H9 (cell line): Measurements from ENCODE around the gene BDP1. TPM values are rescaled to one million over a fixed set of nuclear protein-coding genes. Genes with fewer than 3 reads are reported as not detected.
"Not testable (repeated sequence)": the region's sequence is repeated elsewhere in the genome, so short reads cannot be mapped to it uniquely, and the experiment has no call there.

ENCODE experiments used
- DNase-seq: peaks from one replicate; pipeline ENCODE4 v3.0.0-alpha.2; 2017
- H2AFZ ChIP-seq: one replicate; pipeline ENCODE4 v1.6.1; 2013; ENCODE audit warnings: mild to moderate bottlenecking, low read length, control low read depth, moderate library complexity
- H2AK5ac ChIP-seq: 2 replicates; pipeline ENCODE4 v1.6.1; 2013; ENCODE audit warnings: low read length, control low read depth, mixed read lengths; ENCODE audit not compliant: insufficient read length
- H2BK120ac ChIP-seq: one replicate; pipeline ENCODE4 v1.6.1; 2013; ENCODE audit warnings: low read depth, mild to moderate bottlenecking, low read length, control low read depth, inconsistent platforms; ENCODE audit not compliant: poor library complexity, severe bottlenecking
- H2BK12ac ChIP-seq: 2 replicates; pipeline ENCODE4 v1.6.1; 2013; ENCODE audit warnings: low read length, control low read depth, mixed read lengths, low read depth; ENCODE audit not compliant: insufficient read length
- H2BK15ac ChIP-seq: 2 replicates; pipeline ENCODE4 v1.6.1; 2013; ENCODE audit warnings: low read depth, low read length, control low read depth
- H2BK20ac ChIP-seq: one replicate; pipeline ENCODE4 v1.6.1; 2013; ENCODE audit warnings: low read depth, mild to moderate bottlenecking, low read length, control low read depth, inconsistent platforms; ENCODE audit not compliant: poor library complexity, severe bottlenecking
- H2BK5ac ChIP-seq: 2 replicates; pipeline ENCODE4 v1.6.1; 2013; ENCODE audit warnings: low read length, control low read depth, mixed read lengths; ENCODE audit not compliant: insufficient read length
- H3K14ac ChIP-seq: 2 replicates; pipeline ENCODE4 v1.6.1; 2013; ENCODE audit warnings: low read length, control low read depth; ENCODE audit not compliant: insufficient read depth
- H3K18ac ChIP-seq: 2 replicates; pipeline ENCODE4 v1.6.1; 2013; ENCODE audit warnings: low read depth, mild to moderate bottlenecking, mixed read lengths, low read length, control low read depth; ENCODE audit not compliant: insufficient read length
- H3K23ac ChIP-seq: 2 replicates; pipeline ENCODE4 v1.6.1; 2013; ENCODE audit warnings: low read length, control low read depth, mixed read lengths, low read depth; ENCODE audit not compliant: insufficient read length
- H3K23me2 ChIP-seq: 2 replicates; pipeline ENCODE4 v1.6.1; 2013; ENCODE audit warnings: low read depth, mild to moderate bottlenecking, mixed read lengths, low read length, control low read depth; ENCODE audit not compliant: insufficient read length, poor library complexity, severe bottlenecking
- H3K27ac ChIP-seq: 2 replicates; pipeline ENCODE4 v1.5.1; 2013; ENCODE audit warnings: low read length, control low read depth, mixed read lengths, low read depth; ENCODE audit not compliant: insufficient read length
- H3K27me3 ChIP-seq: 2 replicates; pipeline ENCODE4 v1.6.1; 2013; ENCODE audit warnings: low read length, control low read depth, inconsistent platforms; ENCODE audit not compliant: insufficient read depth
- H3K4ac ChIP-seq: 2 replicates; pipeline ENCODE4 v1.6.1; 2013; ENCODE audit warnings: low read depth, mild to moderate bottlenecking, control low read depth, inconsistent platforms, low read length, moderate library complexity
- H3K4me1 ChIP-seq: 2 replicates; pipeline ENCODE4 v1.6.1; 2013; ENCODE audit warnings: low read length, control low read depth, inconsistent platforms; ENCODE audit not compliant: insufficient read depth
- H3K4me2 ChIP-seq: 2 replicates; pipeline ENCODE4 v1.6.1; 2013; ENCODE audit warnings: low read length, control low read depth, mixed read lengths; ENCODE audit not compliant: insufficient read length, insufficient read depth
- H3K56ac ChIP-seq: 2 replicates; pipeline ENCODE4 v1.6.1; 2013; ENCODE audit warnings: low read depth, mild to moderate bottlenecking, mixed read lengths, low read length, control low read depth; ENCODE audit not compliant: insufficient read length
- H3K79me1 ChIP-seq: 2 replicates; pipeline ENCODE4 v1.6.1; 2013; ENCODE audit warnings: low read depth, mild to moderate bottlenecking, moderate library complexity, low read length, control low read depth, inconsistent platforms; ENCODE audit not compliant: insufficient read depth, poor library complexity, severe bottlenecking
- H3K79me2 ChIP-seq: 2 replicates; pipeline ENCODE4 v1.6.1; 2013; ENCODE audit warnings: low read length, control low read depth, inconsistent platforms; ENCODE audit not compliant: insufficient read depth
- H3K9ac ChIP-seq: 2 replicates; pipeline ENCODE4 v1.6.1; 2013; ENCODE audit warnings: low read length, control low read depth, mixed read lengths; ENCODE audit not compliant: insufficient read length; ENCODE audit errors: extremely low read depth
- H3K9me3 ChIP-seq: one replicate; pipeline ENCODE4 v1.6.1; 2013; ENCODE audit warnings: low read depth, low read length, inconsistent platforms; ENCODE audit not compliant: control insufficient read depth
- H3T11ph ChIP-seq: one replicate; pipeline ENCODE4 v1.6.1; 2013; ENCODE audit warnings: mild to moderate bottlenecking, low read length, control low read depth, inconsistent platforms
- H4K20me1 ChIP-seq: one replicate; pipeline ENCODE4 v1.6.1; 2013; ENCODE audit not compliant: control insufficient read depth, insufficient read length, insufficient read depth
- H4K5ac ChIP-seq: 2 replicates; pipeline ENCODE4 v1.6.1; 2013; ENCODE audit warnings: low read depth, mild to moderate bottlenecking, mixed read lengths, low read length, control low read depth; ENCODE audit not compliant: insufficient read length
- H4K8ac ChIP-seq: replicated peaks from 2 replicates; pipeline ENCODE4 v1.6.1; 2013; ENCODE audit warnings: low read length, control low read depth, mixed read lengths, low read depth; ENCODE audit not compliant: insufficient read length
- H4K91ac ChIP-seq: 2 replicates; pipeline ENCODE4 v1.6.1; 2013; ENCODE audit warnings: low read depth, mild to moderate bottlenecking, moderate library complexity, mixed read lengths, low read length, control low read depth; ENCODE audit not compliant: insufficient read length
- H3K27ac Mint-ChIP-seq, 3 experiments: 2 replicates in 2 of 3; 3 replicates in 1 of 3; pipeline ENCODE4 v1.8.0; 2020 to 2021; ENCODE audit warnings: mixed read lengths in 3 of 3, mild to moderate bottlenecking in 1 of 3, moderate library complexity in 1 of 3
- H3K27me3 Mint-ChIP-seq: 2 replicates; pipeline ENCODE4 v1.8.0; 2021; ENCODE audit warnings: low read depth, mild to moderate bottlenecking, moderate library complexity, mixed read lengths
- H3K36me3 Mint-ChIP-seq, 3 experiments: 2 replicates in 2 of 3; 3 replicates in 1 of 3; pipeline ENCODE4 v1.8.0; 2020 to 2021; ENCODE audit warnings: low read depth in 3 of 3, mixed read lengths in 3 of 3; ENCODE audit not compliant: insufficient read depth in 1 of 3
- H3K4me1 Mint-ChIP-seq, 2 experiments: 2 replicates each; pipeline ENCODE4 v1.8.0; 2020; ENCODE audit warnings: mixed read lengths in 2 of 2
- H3K4me3 Mint-ChIP-seq, 2 experiments: 2 replicates in 1 of 2; 3 replicates in 1 of 2; pipeline ENCODE4 v1.8.0; 2020 to 2021; ENCODE audit warnings: mild to moderate bottlenecking in 2 of 2, mixed read lengths in 2 of 2, moderate library complexity in 1 of 2
- H3K9me3 Mint-ChIP-seq, 2 experiments: 2 replicates in 1 of 2; 3 replicates in 1 of 2; pipeline ENCODE4 v1.8.0; 2020; ENCODE audit warnings: mild to moderate bottlenecking in 2 of 2, mixed read lengths in 2 of 2, moderate library complexity in 1 of 2
- WGBS: extraction: QIAGEN DNeasy Blood & Tissue Kit; methylation state at CpG from one replicate; pipeline ENCODE4 v1.1.7; 2013; ENCODE audit warnings: missing lambda C conversion rate, low lambda C conversion rate, mixed read lengths; ENCODE audit not compliant: insufficient read length; ENCODE audit errors: extremely low coverage; 5-methylcytosine and 5-hydroxymethylcytosine counted together
- total RNA-seq: library from RNA; stranded (reverse); gene quantifications from 2 replicates; pipeline ENCODE4 v1.2.1, GENCODE V29; 2021

The BDP1 gene
- total RNA-seq, 1 experiment from 2014 or later = 31.5 TPM

DNA sequence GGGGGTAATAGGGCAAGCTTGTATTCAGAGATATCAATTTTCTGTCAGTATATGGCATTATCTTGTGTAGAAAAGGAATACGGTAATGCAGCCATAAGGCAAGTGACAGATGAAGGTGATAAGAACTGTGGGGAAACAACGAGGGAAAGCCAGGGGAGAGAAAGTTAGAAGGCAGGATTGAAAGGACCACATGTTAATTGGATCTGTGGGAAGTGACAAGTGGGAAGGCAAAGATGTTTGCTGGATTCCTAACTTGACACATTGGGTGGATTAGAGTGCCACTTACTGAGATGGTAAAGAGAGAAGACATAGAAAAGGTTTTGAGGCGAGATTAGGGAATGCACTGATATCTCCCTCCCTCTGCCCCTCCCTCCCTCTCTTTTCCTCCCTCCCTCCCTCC lies 20.6 kb upstream of the BDP1 start:
- not testable (repeated sequence) for H2BK15ac ChIP-seq, H2AK5ac ChIP-seq, H4K91ac ChIP-seq, H3K27ac ChIP-seq, H3K79me2 ChIP-seq, H3K27me3 Mint-ChIP-seq, H2BK120ac ChIP-seq, H3K14ac ChIP-seq, H3K27ac Mint-ChIP-seq, H4K20me1 ChIP-seq, DNase-seq, H3K9me3 ChIP-seq, H3K4me1 Mint-ChIP-seq, H3K79me1 ChIP-seq, H3K23ac ChIP-seq, H3K4me1 ChIP-seq, H2AFZ ChIP-seq, H2BK5ac ChIP-seq, H3K56ac ChIP-seq, H4K5ac ChIP-seq, H3K9me3 Mint-ChIP-seq, H3K4ac ChIP-seq, H3T11ph ChIP-seq, H3K27me3 ChIP-seq, H3K18ac ChIP-seq, H3K9ac ChIP-seq, H4K8ac ChIP-seq, H3K23me2 ChIP-seq, H3K4me2 ChIP-seq, H3K4me3 Mint-ChIP-seq, H2BK12ac ChIP-seq, H3K36me3 Mint-ChIP-seq, H2BK20ac ChIP-seq
- no CpG with 5 or more reads among the region's 3 CpGs for WGBS

DNA sequence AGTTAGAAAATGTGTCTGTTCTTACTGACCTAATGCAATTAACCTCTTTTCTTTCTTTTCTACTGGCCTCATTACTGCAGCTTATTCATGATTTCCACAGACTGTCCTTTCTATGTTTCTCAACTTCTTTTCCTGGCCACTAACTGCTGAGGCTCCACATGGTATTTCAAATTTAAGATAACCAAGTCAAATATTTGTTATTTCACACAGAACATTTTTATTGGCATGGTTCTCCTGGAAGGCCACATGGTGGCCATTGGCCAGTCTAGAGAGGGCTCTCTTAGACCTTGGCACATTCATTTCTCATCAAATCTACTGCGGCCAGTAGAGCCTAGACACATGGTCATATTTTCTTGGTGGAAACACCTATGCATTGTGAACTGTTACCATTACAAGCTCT lies 13.9 kb upstream of the BDP1 start:
- not testable (repeated sequence) for H3K9ac ChIP-seq, H4K91ac ChIP-seq, H2BK120ac ChIP-seq, H4K5ac ChIP-seq, H3K23ac ChIP-seq, H2BK5ac ChIP-seq, H3K9me3 ChIP-seq, H2BK12ac ChIP-seq, H3K18ac ChIP-seq, H3K56ac ChIP-seq, H3K23me2 ChIP-seq, H3T11ph ChIP-seq, H3K4ac ChIP-seq, H3K14ac ChIP-seq, H3K27me3 ChIP-seq, H4K20me1 ChIP-seq, H3K4me1 ChIP-seq, H3K79me1 ChIP-seq, H3K27ac Mint-ChIP-seq, H3K4me3 Mint-ChIP-seq, H3K79me2 ChIP-seq, H4K8ac ChIP-seq, DNase-seq, H3K9me3 Mint-ChIP-seq, H2BK20ac ChIP-seq, H2BK15ac ChIP-seq, H3K4me2 ChIP-seq, H2AK5ac ChIP-seq, H3K36me3 Mint-ChIP-seq, H3K27ac ChIP-seq, H2AFZ ChIP-seq
- WGBS = no CpG with 5 or more reads among the region's 1 CpG
- peaks cover 8 to 13% of the 10 kb centered on the region in 2 experiments for H3K4me1 Mint-ChIP-seq
- H3K27me3 Mint-ChIP-seq = peaks cover 19% of the 10 kb centered on the region
